Astrocyte (in vitro differentiated cells and primary cell): ENCODE measurements around the gene TNKS1BP1. TPM values are rescaled to one million over a fixed set of nuclear protein-coding genes. Genes with fewer than 3 reads are reported as not detected.

Experiments
- DNase-seq: peaks from one replicate; pipeline ENCODE4 v3.0.0-alpha.2; 2010; ENCODE audit warnings: low read depth
- FAIRE-seq: peaks from 2 replicates; lab custom pipeline; 2011; peaks lifted over from hg19 to GRCh38; lab: Jason Lieb, UNC
- H2AFZ ChIP-seq: 2 replicates; pipeline ENCODE4 v1.6.0; 2012; ENCODE audit warnings: low read depth, low read length, inconsistent platforms
- H3K27ac ChIP-seq: 2 replicates; pipeline ENCODE4 v1.5.1; 2011; ENCODE audit warnings: low read depth, low read length, inconsistent platforms
- H3K27me3 ChIP-seq: 2 replicates; pipeline ENCODE4 v1.6.0; 2011; ENCODE audit warnings: low read length, inconsistent platforms; ENCODE audit not compliant: insufficient read depth
- H3K36me3 ChIP-seq: 2 replicates; pipeline ENCODE4 v1.5.1; 2011; ENCODE audit warnings: low read length, inconsistent platforms; ENCODE audit not compliant: insufficient read depth
- H3K4me1 ChIP-seq: 2 replicates; pipeline ENCODE4 v1.5.1; 2011; ENCODE audit warnings: low read length, inconsistent platforms; ENCODE audit not compliant: insufficient read depth
- H3K4me2 ChIP-seq: 2 replicates; pipeline ENCODE4 v1.6.0; 2012; ENCODE audit warnings: low read length, inconsistent platforms
- H3K4me3 ChIP-seq: 2 replicates; pipeline ENCODE4 v1.5.1; 2011; ENCODE audit warnings: low read depth, mild to moderate bottlenecking, low read length, inconsistent platforms; ENCODE audit not compliant: insufficient read depth
- H3K79me2 ChIP-seq: 2 replicates; pipeline ENCODE4 v1.6.0; 2012; ENCODE audit warnings: mild to moderate bottlenecking, low read length, inconsistent platforms; ENCODE audit not compliant: insufficient read depth
- H3K9ac ChIP-seq: 2 replicates; pipeline ENCODE4 v1.6.0; 2012; ENCODE audit warnings: mild to moderate bottlenecking, low read length, inconsistent platforms
- H3K9me3 ChIP-seq: 2 replicates; pipeline ENCODE4 v1.5.1; 2012; ENCODE audit warnings: low read depth, mild to moderate bottlenecking, low read length, inconsistent platforms; ENCODE audit not compliant: insufficient read depth
- H4K20me1 ChIP-seq: 2 replicates; pipeline ENCODE4 v1.6.0; 2012; ENCODE audit warnings: low read length, inconsistent platforms; ENCODE audit not compliant: insufficient read depth
- H3K27ac Mint-ChIP-seq: one replicate; pipeline ENCODE4 v1.8.0; 2021; ENCODE audit warnings: mild to moderate bottlenecking, mixed read lengths; ENCODE audit not compliant: unreplicated experiment
- H3K27me3 Mint-ChIP-seq: one replicate; pipeline ENCODE4 v1.8.0; 2021; ENCODE audit warnings: low read depth, mixed read lengths; ENCODE audit not compliant: unreplicated experiment
- H3K36me3 Mint-ChIP-seq: one replicate; pipeline ENCODE4 v1.8.0; 2021; ENCODE audit warnings: low read depth, mixed read lengths; ENCODE audit not compliant: unreplicated experiment
- H3K4me1 Mint-ChIP-seq: one replicate; pipeline ENCODE4 v1.8.0; 2021; ENCODE audit warnings: low read depth, mixed read lengths; ENCODE audit not compliant: unreplicated experiment
- H3K4me3 Mint-ChIP-seq: one replicate; pipeline ENCODE4 v1.8.0; 2021; ENCODE audit warnings: mild to moderate bottlenecking, moderate library complexity, mixed read lengths; ENCODE audit not compliant: unreplicated experiment
- H3K9me3 Mint-ChIP-seq: one replicate; pipeline ENCODE4 v1.8.0; 2021; ENCODE audit warnings: mild to moderate bottlenecking, mixed read lengths; ENCODE audit not compliant: unreplicated experiment
- CTCF ChIP-seq: IDR thresholded peaks from 2 replicates; pipeline ENCODE4 v1.5.1; 2011; ENCODE audit warnings: low read depth, mild to moderate bottlenecking, inconsistent platforms, low read length, moderate library complexity; ENCODE audit not compliant: insufficient read depth
- EZH2 ChIP-seq: IDR thresholded peaks from 2 replicates; pipeline ENCODE4 v1.6.1; 2012; ENCODE audit warnings: mild to moderate bottlenecking, low read length, inconsistent platforms; ENCODE audit not compliant: insufficient read depth
- total RNA-seq: library from RNA; stranded (reverse); gene quantifications from 2 replicates; pipeline ENCODE4 v1.2.1, GENCODE V29; 2021

Gene TNKS1BP1
- total RNA-seq, 1 donor from 2014 or later, result 149 TPM

GRCh38 chr11:57342702-57343101, 17.9 kb upstream of the TNKS1BP1 start:
- Histone ChIP-seq H2AFZ (no peak overlapping the region), H3K4me3 (no peak overlapping the region), H3K9ac (no peak overlapping the region), H3K4me2 (no peak overlapping the region), H3K9me3 (no peaks in the 10 kb centered on the region), H3K4me1 (no peaks in the 10 kb centered on the region), H3K27ac (no peak overlapping the region), H3K27me3 (peaks cover 15% of the 10 kb centered on the region), H3K79me2 (no peaks in the 10 kb centered on the region), H4K20me1 (no peaks in the 10 kb centered on the region), H3K36me3 (no peaks in the 10 kb centered on the region)
- H3K27me3 Mint-ChIP-seq, result peaks cover 35% of the 10 kb centered on the region
- H3K9me3 Mint-ChIP-seq, result no peaks in the 10 kb centered on the region
- no peaks in the 10 kb centered on the region for H3K36me3 Mint-ChIP-seq
- no peak for DNase-seq
- H3K4me1 Mint-ChIP-seq, result no peaks in the 10 kb centered on the region
- TF ChIP-seq EZH2 (no peak), CTCF (no peak)
- H3K4me3 Mint-ChIP-seq, result no peak overlapping the region
- no peak overlapping the region for H3K27ac Mint-ChIP-seq
- FAIRE-seq, result no peak

- Histone ChIP-seq H3K4me3 (no peak overlapping the region), H3K36me3 (no peaks in the 10 kb centered on the region), H3K79me2 (peaks cover 2% of the 10 kb centered on the region), H3K27me3 (peaks cover 15% of the 10 kb centered on the region), H3K9me3 (no peaks in the 10 kb centered on the region), H3K4me1 (peaks cover under 1% of the 10 kb centered on the region), H3K27ac (no peak overlapping the region), H4K20me1 (no peaks in the 10 kb centered on the region), H2AFZ (no peak overlapping the region), H3K9ac (no peak overlapping the region), H3K4me2 (no peak overlapping the region)
- H3K36me3 Mint-ChIP-seq, result no peaks in the 10 kb centered on the region
- H3K4me1 Mint-ChIP-seq, result no peaks in the 10 kb centered on the region
- DNase-seq (no peak), FAIRE-seq (no peak)
- TF ChIP-seq EZH2 (no peak), CTCF (no peak)
- peaks cover 25% of the 10 kb centered on the region for H3K27me3 Mint-ChIP-seq
- H3K27ac Mint-ChIP-seq, result no peak overlapping the region
- no peak overlapping the region for H3K4me3 Mint-ChIP-seq
- no peaks in the 10 kb centered on the region for H3K9me3 Mint-ChIP-seq
Observed at GRCh38 chr11:57341250-57341808, 16.6 kb upstream of the TNKS1BP1 start.

- Histone ChIP-seq H3K4me1 (peaks cover 6% of the 10 kb centered on the region), H3K4me2 (no peak overlapping the region), H2AFZ (no peak overlapping the region), H3K9me3 (no peaks in the 10 kb centered on the region), H3K27ac (no peak overlapping the region), H3K79me2 (peaks cover 13% of the 10 kb centered on the region), H4K20me1 (no peaks in the 10 kb centered on the region), H3K36me3 (no peaks in the 10 kb centered on the region), H3K4me3 (no peak overlapping the region), H3K9ac (no peak overlapping the region), H3K27me3 (peaks cover 15% of the 10 kb centered on the region)
- Mint-ChIP-seq H3K4me1 (peaks cover 4% of the 10 kb centered on the region), H3K36me3 (no peaks in the 10 kb centered on the region), H3K4me3 (no peak overlapping the region), H3K27me3 (peaks cover 23% of the 10 kb centered on the region), H3K9me3 (no peaks in the 10 kb centered on the region), H3K27ac (no peak overlapping the region)
- no peak for DNase-seq
- TF ChIP-seq EZH2 (no peak), CTCF (no peak)
- no peak for FAIRE-seq
Observed at GRCh38 chr11:57340039-57340615, 15.4 kb upstream of the TNKS1BP1 start.
